RPMI7951 (cell line): ENCODE measurements around the gene SORCS2. TPM values are rescaled to one million over a fixed set of nuclear protein-coding genes. Genes with fewer than 3 reads are reported as not detected.

Source experiments
- DNase-seq: peaks from one replicate; pipeline ENCODE4 v3.0.0-alpha.2; 2012; ENCODE audit warnings: low read depth
- total RNA-seq: library from RNA; depleted of rRNA; stranded (reverse); fragments of >200 nt; shearing (Covaris generic); gene quantifications from 2 replicates; pipeline ENCODE4 v1.2.3, GENCODE V29; 2014

Gene SORCS2
- total RNA-seq, 1 experiment from 2014 or later: 2.0 TPM

DNA sequence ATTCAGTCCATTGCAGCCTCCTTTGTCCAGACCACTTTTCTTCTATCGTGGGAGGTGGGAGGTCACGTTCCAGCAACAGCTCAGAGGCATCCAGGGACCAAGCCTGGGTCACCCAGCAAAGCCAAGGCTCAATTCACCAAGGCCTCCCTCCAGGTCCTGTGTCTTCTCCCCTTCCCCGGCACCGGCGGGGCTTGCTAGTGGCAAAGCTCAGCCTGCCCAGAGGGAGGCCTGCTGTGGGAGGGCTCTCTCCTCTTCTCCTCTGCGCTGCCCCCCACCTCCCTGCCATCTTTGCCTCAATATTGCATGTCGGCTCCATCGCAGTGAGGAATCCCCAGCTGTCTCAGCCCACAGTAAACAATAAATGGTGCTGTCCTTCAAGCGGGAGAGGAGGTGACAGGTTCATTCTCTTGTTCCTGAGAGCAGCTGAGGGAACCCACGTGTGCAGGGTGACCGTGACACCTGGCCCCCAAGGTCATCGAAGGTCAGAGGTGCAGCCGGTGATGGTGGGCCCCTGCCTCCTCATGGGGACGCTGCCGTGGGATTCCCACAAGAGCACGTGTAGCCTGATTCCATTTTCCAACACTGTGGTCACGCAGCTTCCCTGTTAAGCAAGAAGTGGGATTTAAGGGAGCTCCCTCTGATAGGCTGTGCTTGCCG is 353.9 kb downstream of the SORCS2 start:
- no peak for DNase-seq

GRCh38 chr4:7546809-7547367 is 354.6 kb downstream of the SORCS2 start:
- DNase-seq: peak; percentile 78

DNA sequence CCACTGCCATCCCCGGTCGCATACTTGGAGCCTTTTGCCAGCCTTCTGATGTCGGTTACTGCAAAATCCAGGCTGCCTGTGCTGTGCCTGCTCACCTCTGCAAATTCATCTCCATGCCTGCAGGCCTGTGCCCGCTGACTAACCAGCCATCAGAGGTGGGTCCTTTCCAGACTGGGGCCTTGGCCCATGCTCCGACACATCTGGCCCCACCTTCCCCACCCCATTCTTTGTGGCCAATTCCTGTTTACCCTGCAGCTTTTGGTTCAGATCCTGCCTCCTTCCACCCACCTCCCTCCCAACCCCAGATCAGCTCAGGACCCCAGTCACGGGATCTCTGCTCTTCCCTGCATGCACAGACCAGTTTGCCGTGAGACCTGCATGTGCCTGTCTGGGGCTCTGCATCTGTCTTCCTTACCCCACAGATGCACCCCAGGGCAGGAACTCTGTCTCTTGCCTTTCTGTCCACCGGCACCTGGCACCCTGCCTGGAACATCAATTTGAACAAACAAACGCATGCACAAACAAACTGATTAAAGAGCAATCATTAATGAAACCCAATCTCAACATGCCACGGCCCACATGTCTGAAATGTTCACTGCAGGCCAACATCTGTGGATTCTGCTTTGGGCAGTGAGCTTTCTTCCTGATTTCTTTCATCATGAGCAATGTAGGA is 355.2 kb downstream of the SORCS2 start:
- DNase-seq: peak; percentile 91

- no peak for DNase-seq
These were observed 357.5 kb downstream of the SORCS2 start for GRCh38 chr4:7549866-7550265.

DNA sequence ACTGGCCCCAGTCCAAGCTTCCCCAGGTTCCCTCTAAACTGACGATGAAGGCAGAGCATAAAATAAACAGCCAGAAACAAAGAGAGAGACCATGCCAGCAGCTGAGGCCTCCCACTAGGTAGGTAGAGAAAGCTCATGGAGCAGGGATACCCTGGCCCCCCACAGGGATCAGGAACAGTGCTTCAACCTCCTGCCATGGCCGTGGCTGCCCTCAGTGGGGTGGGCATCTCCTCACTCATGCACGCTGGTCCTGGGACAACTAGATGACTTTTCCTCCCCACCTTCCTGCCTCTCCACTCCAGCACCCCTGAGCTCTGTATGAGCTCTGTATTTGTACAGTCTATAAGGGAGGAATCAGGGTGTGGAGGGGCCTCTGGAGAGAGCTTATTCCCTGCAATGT is 360.1 kb downstream of the SORCS2 start:
- DNase-seq: no peak

DNA sequence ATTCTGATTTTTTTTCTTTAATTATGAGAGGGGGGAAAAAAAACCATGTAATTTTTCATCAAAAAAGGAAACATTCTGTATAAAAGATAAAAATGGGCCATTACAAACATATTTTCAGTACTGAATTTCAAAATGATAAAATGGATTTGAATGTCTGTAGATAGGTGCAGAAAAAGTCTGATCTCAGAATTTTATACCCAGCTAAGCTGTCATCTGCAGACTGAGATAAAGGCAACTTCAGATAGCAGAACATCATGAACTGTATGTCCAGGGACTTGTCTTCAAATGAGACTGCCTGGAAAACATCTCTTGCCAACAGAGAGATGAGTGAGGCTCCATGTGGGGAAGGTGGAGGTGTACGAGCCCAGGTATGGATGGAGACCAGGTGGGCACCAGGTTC is 360.9 kb downstream of the SORCS2 start:
- no peak for DNase-seq

- DNase-seq: no peak
These were observed 362.6 kb downstream of the SORCS2 start for GRCh38 chr4:7554905-7555304.

GRCh38 chr4:7556558-7556957 is 364.2 kb downstream of the SORCS2 start:
- no peak for DNase-seq

DNA sequence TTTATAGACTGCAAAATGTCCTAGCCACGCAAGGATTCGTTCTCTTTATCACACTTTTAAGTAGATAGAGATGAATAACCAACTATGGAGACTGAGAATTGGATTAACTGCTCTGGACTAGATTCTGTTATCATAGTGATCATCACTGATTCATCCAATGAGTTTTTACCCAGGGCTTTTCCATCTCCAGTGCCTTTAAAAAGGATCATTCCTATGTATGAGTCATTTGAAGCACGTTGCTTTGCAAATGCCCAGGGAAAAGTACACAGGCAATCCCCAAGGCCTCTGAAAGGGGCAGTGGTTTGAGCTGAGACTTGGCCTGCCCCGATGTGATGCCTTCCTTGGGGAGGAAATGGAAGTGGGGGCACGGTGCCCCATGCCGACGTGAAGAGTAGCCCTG is 365.1 kb downstream of the SORCS2 start:
- DNase-seq: peak; percentile 93

DNA sequence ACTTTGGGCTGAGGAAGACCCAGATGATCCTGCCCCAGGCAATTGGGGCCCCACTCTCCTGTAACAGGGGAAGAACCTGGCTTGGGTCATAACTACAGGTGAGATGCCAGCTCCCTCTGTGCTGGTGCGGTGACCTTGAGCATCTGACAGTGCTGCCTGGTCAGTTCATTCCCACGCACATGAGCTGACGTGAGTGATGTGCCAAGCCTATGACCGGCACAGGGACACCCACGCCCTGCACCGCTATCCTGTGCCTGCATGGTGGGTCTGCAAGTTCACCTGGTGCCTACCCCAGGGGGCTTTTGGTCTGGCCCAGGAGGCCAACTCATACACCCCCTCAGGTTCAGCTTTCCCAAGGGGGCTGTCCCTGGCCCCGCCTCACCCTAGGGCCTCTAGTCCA is 366.1 kb downstream of the SORCS2 start:
- no peak for DNase-seq

- no peak for DNase-seq
These were observed 367.0 kb downstream of the SORCS2 start for GRCh38 chr4:7559316-7559715.

DNA sequence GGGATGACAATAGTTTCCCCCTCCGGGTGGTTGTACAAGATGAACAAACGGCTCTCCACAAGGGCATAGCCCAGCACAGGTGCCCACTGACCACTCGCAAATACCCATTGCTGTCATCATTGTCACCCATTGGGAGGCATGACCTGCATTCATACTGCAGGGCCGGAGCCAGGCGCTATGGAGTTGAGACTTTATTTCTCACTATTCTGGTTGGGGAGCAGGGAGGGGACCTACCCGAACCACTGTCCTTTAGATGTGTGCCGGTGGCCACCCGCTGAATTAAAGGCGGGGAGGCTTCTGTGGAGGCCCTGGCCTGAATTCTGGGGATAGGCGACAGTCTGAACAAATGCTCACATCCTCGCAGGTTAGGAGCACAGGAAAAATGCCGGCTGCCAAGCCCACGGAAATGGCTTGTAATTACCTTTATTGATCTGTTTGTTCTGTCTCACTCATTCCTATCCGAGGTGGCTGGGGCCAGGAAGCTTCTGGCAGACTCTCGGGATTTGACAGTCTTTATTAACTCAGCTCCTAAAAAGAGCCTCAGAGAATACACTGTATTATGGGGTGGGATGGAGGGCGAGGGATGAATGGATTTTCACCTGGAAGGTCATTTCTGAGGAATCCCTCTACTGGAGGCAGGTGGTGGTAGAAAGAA is 367.5 kb downstream of the SORCS2 start:
- no peak for DNase-seq

- DNase-seq: no peak
These were observed 369.2 kb downstream of the SORCS2 start for GRCh38 chr4:7561557-7561956.

GRCh38 chr4:7564242-7564641 is 371.9 kb downstream of the SORCS2 start:
- DNase-seq: no peak

- DNase-seq: no peak
These were observed 373.1 kb downstream of the SORCS2 start for GRCh38 chr4:7565483-7565882.

DNA sequence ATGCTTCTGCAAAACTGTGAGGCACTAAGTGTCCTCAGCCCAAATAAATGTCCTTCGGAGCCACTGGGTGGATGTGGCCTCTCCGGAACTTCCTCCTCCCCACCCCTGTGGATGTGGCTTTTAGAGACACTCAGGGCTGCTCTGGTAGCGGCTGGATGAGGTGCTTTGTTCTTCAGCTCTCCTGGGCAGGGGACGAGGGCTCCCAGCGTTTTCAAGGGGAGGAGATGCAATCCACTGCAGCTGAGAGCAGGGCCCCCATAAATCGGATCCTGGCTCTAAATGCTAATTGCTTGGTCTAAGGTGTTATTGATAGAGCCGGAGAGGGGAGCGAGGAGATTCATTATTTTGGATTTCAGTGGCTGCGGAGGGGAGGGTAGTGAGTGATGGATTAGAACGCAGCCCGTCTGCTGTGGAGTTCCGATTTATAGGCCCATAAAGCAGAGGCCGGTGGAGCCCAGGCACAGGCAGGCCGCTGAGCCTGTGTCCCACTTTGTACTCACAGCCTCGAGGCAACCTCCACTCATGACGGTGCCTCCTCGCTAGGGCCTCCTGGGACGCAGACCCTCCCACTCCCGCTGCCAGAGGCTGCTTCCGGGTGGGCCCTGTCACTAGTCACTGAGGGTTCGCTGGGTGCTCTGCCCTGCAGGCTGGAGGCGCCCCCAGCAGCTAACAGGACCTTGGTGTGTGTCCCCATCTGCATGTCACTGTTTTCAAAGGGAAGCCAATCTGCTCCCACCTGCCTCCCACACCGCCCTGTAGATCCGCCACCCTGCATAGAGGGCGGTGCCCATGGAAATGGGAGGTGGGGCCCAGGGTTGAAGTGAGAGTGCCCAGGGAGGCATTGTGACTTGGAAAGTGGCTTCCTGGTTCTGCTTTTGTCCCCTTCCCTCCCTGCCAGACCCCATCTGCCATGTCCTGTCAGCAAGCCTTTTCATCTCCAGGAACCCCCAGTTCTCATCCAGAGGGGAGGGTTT is 377.8 kb downstream of the SORCS2 start:
- DNase-seq: no peak

DNA sequence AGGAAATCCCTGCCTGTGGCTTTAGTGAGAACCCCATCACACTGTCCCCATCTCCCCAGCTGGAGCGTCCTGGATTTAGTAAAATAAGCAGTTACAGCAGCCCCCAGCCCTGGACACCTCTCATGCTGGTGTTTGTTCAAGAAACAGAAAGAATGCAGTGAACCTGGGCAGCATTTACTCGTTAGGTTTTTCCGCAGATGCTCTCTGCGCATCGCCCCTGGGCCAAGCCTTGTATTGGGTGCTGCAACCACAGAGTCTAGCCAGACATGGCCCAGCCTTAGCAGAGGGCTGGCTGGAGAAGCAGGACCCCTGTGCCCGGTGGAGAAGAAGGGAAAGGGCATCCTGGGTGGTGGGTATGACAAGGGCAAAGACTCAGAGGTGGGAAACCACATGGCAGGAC is 378.7 kb downstream of the SORCS2 start:
- no peak for DNase-seq

DNA sequence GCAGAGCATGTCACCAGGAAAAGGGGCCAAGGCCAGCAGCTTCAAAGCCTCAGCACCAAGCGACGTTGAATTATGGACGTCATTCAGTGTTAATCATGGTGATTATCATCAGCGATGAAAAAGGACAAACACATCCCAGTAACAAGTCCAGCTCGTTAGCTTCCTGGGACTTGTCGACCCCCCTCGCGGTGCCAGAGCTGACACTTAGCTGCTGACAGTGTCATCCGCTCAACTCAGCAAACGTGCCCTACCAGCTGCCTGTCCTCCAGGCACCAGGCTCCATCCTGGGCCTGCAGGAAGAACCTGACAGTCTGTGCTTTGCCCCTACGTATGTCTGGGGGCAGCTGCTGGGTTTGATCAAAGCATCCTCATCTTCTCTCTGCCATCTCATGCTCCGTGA is 379.4 kb downstream of the SORCS2 start:
- DNase-seq: no peak

GRCh38 chr4:7572894-7573293 is 380.6 kb downstream of the SORCS2 start:
- DNase-seq: no peak

- no peak for DNase-seq
These were observed 381.3 kb downstream of the SORCS2 start for GRCh38 chr4:7573576-7574091.

GRCh38 chr4:7574287-7575014 is 382.1 kb downstream of the SORCS2 start:
- DNase-seq: no peak
